Activated CD4-positive, alpha-beta memory T cell treated with anti-CD3 and anti-CD28 coated beads, Interleukin-2, amount 10 ng/mL, durations not matched to agents 7 days and 5 days (primary cell): ENCODE data around the gene ABHD5. TPM values are rescaled to one million over a fixed set of nuclear protein-coding genes. Genes with fewer than 3 reads are reported as not detected.
"Not testable (repeated sequence)": the region's sequence is repeated elsewhere in the genome, so short reads cannot be mapped to it uniquely, and the experiment has no call there.

Experiments
- CTCF ChIA-PET: fragments of 350-600 bp; sonication (Branson Sonifier 250); formaldehyde crosslinking; loops from one replicate; lab custom pipeline; 2021; ENCODE audit warnings: antibody characterized with exemption, inconsistent platforms; lab: Charles Lee
- POLR2A ChIA-PET: fragments of 350-600 bp; sonication (Branson Sonifier 250); formaldehyde crosslinking; loops from one replicate; lab custom pipeline; 2021; ENCODE audit warnings: antibody characterized with exemption; lab: Charles Lee
- DNase-seq: peaks from one replicate; pipeline ENCODE4 v3.0.0-alpha.2; 2020
- H3K27ac Mint-ChIP-seq: one replicate; pipeline ENCODE4 v1.8.0; 2021; ENCODE audit warnings: mild to moderate bottlenecking, mixed read lengths
- H3K27me3 Mint-ChIP-seq: one replicate; pipeline ENCODE4 v1.8.0; 2021; ENCODE audit warnings: mixed read lengths
- H3K36me3 Mint-ChIP-seq: one replicate; pipeline ENCODE4 v1.8.0; 2021; ENCODE audit warnings: low read depth, mixed read lengths
- H3K4me1 Mint-ChIP-seq: one replicate; pipeline ENCODE4 v1.8.0; 2021; ENCODE audit warnings: mixed read lengths
- H3K4me3 Mint-ChIP-seq: one replicate; pipeline ENCODE4 v1.8.0; 2021; ENCODE audit warnings: mild to moderate bottlenecking, mixed read lengths
- H3K9me3 Mint-ChIP-seq: one replicate; pipeline ENCODE4 v1.8.0; 2021; ENCODE audit warnings: mixed read lengths
- total RNA-seq, 2 experiments: library from RNA; stranded (reverse); gene quantifications; one replicate each; pipeline ENCODE4 v1.2.3, GENCODE V29; 2021

ABHD5 gene
- total RNA-seq, 2 experiments from 2014 or later: 14.5 to 15.9 TPM

- CTCF ChIA-PET: no interaction called here
- Mint-ChIP-seq H3K36me3 (no peaks in the 10 kb centered on the region), H3K27me3 (peaks cover 20% of the 10 kb centered on the region), H3K9me3 (no peaks in the 10 kb centered on the region), H3K27ac (no peak overlapping the region), H3K4me3 (no peak overlapping the region), H3K4me1 (no peaks in the 10 kb centered on the region)
- no peak for DNase-seq
- POLR2A ChIA-PET: no interaction called here
Observed at GRCh38 chr3:43670635-43671522, 19.9 kb upstream of the ABHD5 start.

- ChIA-PET CTCF (no interaction called here), POLR2A (no interaction called here)
Observed at GRCh38 chr3:43674345-43675085, 16.2 kb upstream of the ABHD5 start.

DNA sequence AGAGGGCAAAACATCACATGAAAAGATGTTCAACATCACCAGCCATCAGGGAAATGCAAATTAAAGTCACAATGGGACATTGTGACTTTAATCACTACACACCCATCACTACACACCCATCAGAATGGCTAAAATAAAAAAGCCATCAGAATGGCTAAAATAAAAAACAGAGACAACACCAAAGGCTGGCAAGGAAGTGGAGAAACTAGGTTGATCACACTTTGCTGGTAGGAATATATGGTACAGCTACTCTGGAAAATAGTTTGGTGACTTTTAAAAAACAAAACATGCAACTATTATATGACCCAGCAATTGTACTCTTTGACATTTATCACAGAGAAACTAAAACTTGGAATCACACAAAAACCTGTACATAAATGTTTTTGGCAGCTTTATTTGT lies 15.1 kb upstream of the ABHD5 start:
- H3K27ac Mint-ChIP-seq: no peak overlapping the region
- H3K4me1 Mint-ChIP-seq: no peaks in the 10 kb centered on the region
- H3K36me3 Mint-ChIP-seq: no peaks in the 10 kb centered on the region
- no peak for DNase-seq
- H3K9me3 Mint-ChIP-seq: peaks cover 3% of the 10 kb centered on the region
- no peak overlapping the region for H3K4me3 Mint-ChIP-seq
- CTCF ChIA-PET: interaction anchor here (1.2 kb wide), 1 partner anchor 22 kb away, joined by 3 read pairs; no protein-coding TSS in a partner anchor
- POLR2A ChIA-PET: no interaction called here
- H3K27me3 Mint-ChIP-seq: peaks cover 7% of the 10 kb centered on the region

More at GRCh38 chr3:43674345-43675085, 16.2 kb upstream of the ABHD5 start:
- no peak overlapping the region for H3K4me3 Mint-ChIP-seq
- H3K27me3 Mint-ChIP-seq: peaks cover 7% of the 10 kb centered on the region
- H3K27ac Mint-ChIP-seq: no peak overlapping the region
- H3K9me3 Mint-ChIP-seq: peaks cover 3% of the 10 kb centered on the region
- H3K4me1 Mint-ChIP-seq: no peaks in the 10 kb centered on the region
- no peaks in the 10 kb centered on the region for H3K36me3 Mint-ChIP-seq
- no peak for DNase-seq

- CTCF ChIA-PET: interaction anchor here (1.2 kb wide), 1 partner anchor 21 kb away, joined by 3 read pairs; no protein-coding TSS in a partner anchor
- POLR2A ChIA-PET: no interaction called here
Observed at GRCh38 chr3:43676441-43676840, 14.3 kb upstream of the ABHD5 start.

GRCh38 chr3:43678375-43678774 lies 12.4 kb upstream of the ABHD5 start:
- H3K27ac Mint-ChIP-seq, H3K4me1 Mint-ChIP-seq, CTCF ChIA-PET, POLR2A ChIA-PET, H3K36me3 Mint-ChIP-seq, H3K9me3 Mint-ChIP-seq, H3K4me3 Mint-ChIP-seq, DNase-seq: not testable (repeated sequence)
- H3K27me3 Mint-ChIP-seq: peaks cover 10% of the 10 kb centered on the region

More at GRCh38 chr3:43676441-43676840, 14.3 kb upstream of the ABHD5 start:
- H3K9me3 Mint-ChIP-seq: peaks cover 3% of the 10 kb centered on the region
- no peak overlapping the region for H3K27ac Mint-ChIP-seq
- no peak overlapping the region for H3K4me3 Mint-ChIP-seq
- H3K36me3 Mint-ChIP-seq: no peaks in the 10 kb centered on the region
- DNase-seq: no peak
- peaks cover 5% of the 10 kb centered on the region for H3K27me3 Mint-ChIP-seq
- no peaks in the 10 kb centered on the region for H3K4me1 Mint-ChIP-seq

GRCh38 chr3:43678887-43679449 lies 11.8 kb upstream of the ABHD5 start:
- H3K27me3 Mint-ChIP-seq: peaks cover 10% of the 10 kb centered on the region
- H3K9me3 Mint-ChIP-seq, DNase-seq, H3K4me1 Mint-ChIP-seq, H3K36me3 Mint-ChIP-seq, CTCF ChIA-PET, H3K4me3 Mint-ChIP-seq, H3K27ac Mint-ChIP-seq, POLR2A ChIA-PET: not testable (repeated sequence)

DNA sequence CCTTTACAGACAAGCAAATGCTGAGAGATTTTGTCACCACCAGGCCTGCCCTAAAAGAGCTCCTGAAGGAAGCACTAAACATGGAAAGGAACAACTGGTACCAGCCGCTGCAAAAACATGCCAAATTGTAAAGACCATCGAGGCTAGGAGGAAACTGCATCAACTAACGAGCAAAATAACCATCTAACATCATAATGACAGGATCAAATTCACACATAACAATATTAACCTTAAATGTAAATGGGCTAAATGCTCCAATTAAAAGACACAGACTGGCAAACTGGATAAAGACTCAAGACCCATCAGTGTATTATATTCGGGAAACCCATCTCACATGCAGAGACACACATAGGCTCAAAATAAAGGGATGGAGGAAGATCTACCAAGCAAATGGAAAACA lies 9.9 kb upstream of the ABHD5 start:
- H3K4me3 Mint-ChIP-seq, POLR2A ChIA-PET, H3K27me3 Mint-ChIP-seq, H3K27ac Mint-ChIP-seq, DNase-seq, H3K36me3 Mint-ChIP-seq, H3K9me3 Mint-ChIP-seq, CTCF ChIA-PET, H3K4me1 Mint-ChIP-seq: not testable (repeated sequence)

GRCh38 chr3:43684944-43685343 lies 5.8 kb upstream of the ABHD5 start:
- Mint-ChIP-seq H3K4me3 (no peak overlapping the region), H3K9me3 (peaks cover 3% of the 10 kb centered on the region), H3K27me3 (peaks cover 13% of the 10 kb centered on the region), H3K27ac (no peak overlapping the region), H3K4me1 (peaks cover 4% of the 10 kb centered on the region), H3K36me3 (no peaks in the 10 kb centered on the region)
- ChIA-PET POLR2A (no interaction called here), CTCF (no interaction called here)
- DNase-seq: no peak

DNA sequence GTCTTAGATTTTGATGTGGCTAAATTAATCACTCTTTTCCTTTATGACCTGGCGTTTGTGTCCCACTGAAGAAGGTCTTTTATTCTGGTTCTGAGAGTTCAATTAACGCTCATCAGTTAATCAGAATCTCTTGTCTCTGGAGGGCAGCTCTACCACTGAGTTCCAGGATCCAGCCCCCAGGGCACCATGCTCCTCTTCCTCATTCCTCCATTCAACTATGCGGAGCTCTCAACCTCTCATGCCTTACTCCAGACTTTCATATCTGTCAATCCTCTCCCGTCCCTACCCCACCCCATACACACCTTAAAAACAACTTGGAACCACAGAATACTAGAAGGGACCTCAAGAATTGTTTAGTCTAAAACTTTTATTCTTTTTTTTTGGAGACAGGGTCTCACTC lies 4.8 kb upstream of the ABHD5 start:
- Mint-ChIP-seq H3K27ac (no peak overlapping the region), H3K4me3 (no peak overlapping the region), H3K27me3 (peaks cover 13% of the 10 kb centered on the region), H3K9me3 (peaks cover 3% of the 10 kb centered on the region), H3K4me1 (peaks cover 11% of the 10 kb centered on the region), H3K36me3 (no peaks in the 10 kb centered on the region)
- ChIA-PET POLR2A (no interaction called here), CTCF (no interaction called here)
- no peak for DNase-seq

DNA sequence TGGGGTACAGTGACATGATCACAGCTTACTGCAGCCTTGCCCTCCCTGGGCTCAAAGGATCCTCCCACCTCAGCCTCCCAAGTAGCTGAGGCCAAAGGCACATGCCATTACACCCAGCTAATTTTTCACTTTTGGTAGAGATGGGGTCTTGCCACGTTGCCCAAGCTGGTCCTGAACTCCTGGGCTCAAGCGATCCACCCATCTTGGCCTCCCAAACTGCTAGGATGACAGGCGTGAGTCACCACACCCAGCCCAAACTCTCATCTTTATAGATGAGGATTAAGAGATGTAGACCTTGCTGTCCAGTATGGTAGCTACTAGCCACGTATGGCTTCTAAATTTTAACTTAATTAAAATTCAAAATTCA lies 4.4 kb upstream of the ABHD5 start:
- H3K27me3 Mint-ChIP-seq: peaks cover 13% of the 10 kb centered on the region
- POLR2A ChIA-PET: no interaction called here
- H3K36me3 Mint-ChIP-seq: no peaks in the 10 kb centered on the region
- CTCF ChIA-PET: no interaction called here
- no peak overlapping the region for H3K4me3 Mint-ChIP-seq
- H3K4me1 Mint-ChIP-seq: peaks cover 11% of the 10 kb centered on the region
- H3K9me3 Mint-ChIP-seq: peaks cover 3% of the 10 kb centered on the region
- H3K27ac Mint-ChIP-seq: no peak overlapping the region
- DNase-seq: no peak

GRCh38 chr3:43686700-43687498 lies 3.8 kb upstream of the ABHD5 start:
- Mint-ChIP-seq H3K36me3 (no peaks in the 10 kb centered on the region), H3K27me3 (peaks cover 11% of the 10 kb centered on the region), H3K9me3 (peaks cover 3% of the 10 kb centered on the region), H3K4me1 (peaks cover 15% of the 10 kb centered on the region), H3K4me3 (no peak overlapping the region), H3K27ac (no peak overlapping the region)
- CTCF ChIA-PET: no interaction called here
- DNase-seq: no peak
- POLR2A ChIA-PET: no interaction called here

DNA sequence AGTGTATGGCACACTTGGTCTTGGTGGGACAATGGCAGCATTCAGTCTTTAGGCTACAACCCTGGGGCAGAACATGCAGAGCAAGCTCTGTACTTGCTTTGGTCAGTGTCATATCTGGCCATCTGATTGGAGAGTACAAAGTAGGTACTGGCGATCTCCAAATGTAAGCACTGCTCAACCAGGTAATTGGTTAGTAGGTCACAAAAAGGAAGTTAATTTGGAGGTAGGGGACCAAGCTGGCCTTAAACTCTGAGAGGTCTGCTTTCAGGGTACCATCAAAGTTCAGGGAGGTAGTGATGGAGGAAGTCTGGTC lies 3.3 kb upstream of the ABHD5 start:
- ChIA-PET POLR2A (no interaction called here), CTCF (no interaction called here)
- Mint-ChIP-seq H3K27me3 (peaks cover 7% of the 10 kb centered on the region), H3K9me3 (no peaks in the 10 kb centered on the region), H3K36me3 (no peaks in the 10 kb centered on the region), H3K4me1 (peaks cover 20% of the 10 kb centered on the region), H3K4me3 (no peak overlapping the region), H3K27ac (no peak overlapping the region)
- DNase-seq: no peak

DNA sequence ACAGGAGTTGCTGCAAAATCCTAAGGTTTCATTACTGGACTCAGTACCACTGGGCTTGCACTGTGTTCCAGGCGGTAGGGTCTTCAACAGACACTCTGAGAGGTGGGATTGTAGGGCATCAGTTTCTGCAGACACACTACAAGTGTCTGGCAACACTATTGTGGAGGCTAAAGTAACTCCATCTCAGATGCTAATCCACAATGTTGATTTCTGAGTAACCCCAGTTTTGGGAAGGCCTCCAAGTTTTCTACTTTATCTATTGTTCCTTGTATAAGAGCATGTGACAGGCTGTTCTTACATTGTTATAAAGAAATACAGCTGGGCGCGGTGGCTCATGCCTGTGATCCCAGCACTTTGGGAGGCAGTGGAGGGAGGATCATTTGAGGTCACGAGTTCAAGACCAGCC lies 2.5 kb upstream of the ABHD5 start:
- CTCF ChIA-PET: no interaction called here
- Mint-ChIP-seq H3K36me3 (no peaks in the 10 kb centered on the region), H3K4me1 (peaks cover 27% of the 10 kb centered on the region), H3K27ac (no peak overlapping the region), H3K27me3 (peaks cover 5% of the 10 kb centered on the region), H3K9me3 (no peaks in the 10 kb centered on the region), H3K4me3 (no peak overlapping the region)
- POLR2A ChIA-PET: no interaction called here
- DNase-seq: no peak
